ENCODE results near the gene BDP1. TPM values are rescaled to one million over a fixed set of nuclear protein-coding genes. Genes with fewer than 3 reads are reported as not detected.
"Not testable (repeated sequence)": the region's sequence is repeated elsewhere in the genome, so short reads cannot be mapped to it uniquely, and the experiment has no call there.

The BDP1 gene
- total RNA-seq, 1 donor from 2014 or later: 39.9 TPM

DNA sequence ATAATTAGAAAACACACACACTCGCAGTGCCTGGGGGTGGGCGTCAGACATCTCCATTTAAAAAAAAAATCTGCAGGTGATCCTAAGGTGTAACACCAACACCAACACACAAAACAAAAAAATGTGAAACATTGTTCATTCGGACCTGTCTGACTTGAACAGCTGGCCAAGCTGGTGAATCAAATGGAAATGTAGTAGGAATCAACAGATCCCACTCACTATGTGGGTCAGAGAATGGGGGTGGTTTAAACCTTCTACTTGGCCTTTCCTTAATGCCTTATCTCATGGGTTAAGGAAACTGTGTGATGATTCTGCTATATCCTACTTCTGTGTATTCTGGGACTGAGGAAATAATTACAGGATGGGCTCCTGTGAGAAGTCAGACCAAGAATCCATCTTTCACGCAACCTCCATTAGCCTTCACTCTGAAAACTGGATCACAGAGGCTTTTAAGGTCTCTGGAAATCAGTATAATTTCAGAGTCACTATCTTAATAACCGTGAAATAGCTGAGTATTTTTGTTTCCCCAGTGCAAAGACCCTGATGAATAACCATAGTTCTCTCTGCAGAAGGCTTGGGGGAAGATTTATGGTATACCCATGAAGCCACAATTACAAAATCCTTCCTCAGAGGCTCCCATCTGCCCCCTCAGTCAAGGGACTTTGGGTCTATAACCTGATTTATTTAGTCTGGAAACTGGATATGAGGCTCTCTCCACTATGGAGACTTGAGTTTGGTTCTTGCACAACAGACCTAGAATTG is 114.5 kb downstream of the BDP1 start:
- DNase-seq (ENCODE audit: low spot score): no peak

DNA sequence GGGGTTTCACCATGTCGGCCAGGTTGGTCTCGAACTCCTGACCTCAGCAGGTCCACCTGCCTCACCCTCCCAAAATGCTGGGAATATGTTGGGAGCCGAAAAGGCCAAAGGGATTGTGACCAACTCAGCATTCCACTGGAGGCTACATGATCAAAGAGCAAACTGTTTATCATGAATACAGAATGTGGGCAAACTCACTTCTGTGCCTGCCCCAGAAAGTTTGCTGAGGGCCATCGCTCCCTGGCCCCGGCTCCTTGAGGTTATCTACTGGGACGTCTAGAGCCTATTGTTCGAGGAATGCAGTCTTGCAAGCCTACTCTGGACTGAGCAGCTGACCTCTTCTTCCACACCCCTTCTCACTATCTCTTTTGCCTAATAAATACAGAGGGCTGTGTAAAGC is 116.4 kb downstream of the BDP1 start:
- DNase-seq (ENCODE audit: low spot score): not testable (repeated sequence)

DNA sequence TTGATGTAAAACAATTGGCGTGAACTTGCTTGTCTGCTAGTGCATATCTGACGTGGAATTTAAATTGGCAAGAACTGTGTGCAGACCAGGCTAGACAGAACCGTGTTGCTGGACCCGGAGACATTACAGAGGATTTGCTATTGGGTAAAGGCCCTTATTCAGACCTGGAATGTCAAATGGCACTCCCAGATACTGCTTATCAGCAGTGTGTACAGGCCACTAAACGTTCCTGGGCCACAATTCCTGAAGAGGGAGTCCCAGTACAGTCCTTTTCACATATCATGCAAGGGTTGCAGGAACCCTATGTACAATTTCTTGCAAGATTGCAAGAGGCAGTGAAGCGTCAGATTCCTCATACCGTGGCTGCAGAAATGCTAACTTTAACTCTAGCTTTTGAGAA is 118.1 kb downstream of the BDP1 start:
- no peak for DNase-seq (ENCODE audit: low spot score)

DNA sequence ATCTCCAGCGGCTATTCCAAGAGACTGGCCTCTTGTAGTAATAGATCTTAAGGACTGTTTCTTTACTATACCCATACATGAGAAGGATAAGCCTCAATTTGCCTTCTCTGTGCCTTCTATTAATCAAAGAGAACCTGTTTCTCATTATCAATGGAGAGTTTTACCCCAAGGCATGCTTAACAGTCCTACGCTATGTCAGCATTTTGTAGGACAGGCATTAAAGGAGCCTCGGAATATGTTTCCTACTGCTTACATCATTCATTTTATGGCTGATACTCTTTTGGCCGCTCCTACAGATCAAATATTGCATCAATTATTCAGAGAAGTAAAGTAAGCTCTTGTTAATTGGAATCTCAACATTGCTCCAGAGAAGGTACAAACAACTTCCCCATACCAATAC is 120.1 kb downstream of the BDP1 start:
- DNase-seq (ENCODE audit: low spot score): not testable (repeated sequence)

DNA sequence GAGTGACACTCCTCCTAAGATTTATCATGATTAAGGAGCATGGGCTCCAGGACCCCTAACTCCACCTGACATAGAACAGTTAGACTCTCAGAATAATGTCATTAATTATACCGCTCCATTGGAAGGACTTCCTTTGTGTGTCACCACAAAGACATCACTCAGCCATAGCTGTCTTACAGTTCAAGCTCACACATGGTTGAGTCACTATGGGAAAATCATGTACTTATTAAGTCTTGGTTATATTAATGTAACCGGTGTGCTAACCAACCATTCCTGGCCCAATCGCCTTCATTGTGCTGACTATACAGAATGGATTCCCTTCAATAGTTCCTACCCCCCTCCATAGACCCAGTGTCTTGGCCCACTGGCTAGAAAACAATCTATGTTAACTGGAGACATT is 120.8 kb downstream of the BDP1 start:
- no peak for DNase-seq (ENCODE audit: low spot score)

DNA sequence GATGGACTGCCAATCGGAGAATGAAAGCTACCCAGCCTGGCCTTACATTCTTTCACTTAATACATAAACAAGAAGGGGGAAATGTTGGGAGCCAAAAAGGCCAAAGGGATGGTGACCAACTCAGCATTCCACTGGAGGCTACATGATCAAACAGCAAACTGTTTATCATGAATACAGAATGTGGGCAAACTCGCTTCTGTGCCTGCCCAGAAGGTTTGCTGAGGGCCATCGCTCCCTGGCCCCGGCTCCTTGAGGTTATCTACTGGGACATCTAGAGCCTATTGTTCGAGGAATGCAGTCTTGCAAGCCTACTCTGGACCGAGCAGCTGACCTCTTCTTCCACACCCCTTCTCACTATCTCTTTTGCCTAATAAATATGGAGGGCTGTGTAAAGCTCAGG is 122.4 kb downstream of the BDP1 start:
- DNase-seq (ENCODE audit: low spot score): peak; percentile 49

DNA sequence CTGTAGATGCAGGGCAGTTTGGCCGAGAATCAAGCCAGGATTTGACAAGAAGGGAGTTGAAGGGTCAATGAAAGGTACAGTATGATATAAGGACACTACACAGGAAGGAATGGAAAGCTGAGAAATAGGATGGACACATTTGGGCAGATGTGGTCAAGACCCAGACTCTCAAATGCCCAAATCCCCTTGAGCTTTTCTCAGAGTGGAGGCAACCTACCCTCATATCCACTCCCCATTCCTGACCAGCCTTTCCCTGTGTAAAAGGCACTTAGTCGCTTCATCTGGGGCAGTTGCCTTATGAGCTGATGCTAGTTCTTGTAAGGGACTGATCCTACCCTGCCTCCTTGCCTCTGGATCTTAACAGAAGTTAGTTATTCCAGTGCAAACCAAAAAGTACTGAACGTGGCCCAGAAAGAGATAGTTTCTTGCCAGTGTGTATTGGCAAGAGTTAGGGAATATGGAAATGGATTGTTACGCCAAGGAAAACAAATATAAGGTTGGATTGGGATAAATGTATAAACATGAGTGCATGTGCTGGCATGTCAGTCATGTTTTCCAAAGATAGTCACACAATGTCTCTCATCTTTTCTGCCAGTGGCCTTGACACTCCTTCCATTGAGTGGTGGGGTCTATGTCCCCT is 127.6 kb downstream of the BDP1 start:
- no peak for DNase-seq (ENCODE audit: low spot score)

DNA sequence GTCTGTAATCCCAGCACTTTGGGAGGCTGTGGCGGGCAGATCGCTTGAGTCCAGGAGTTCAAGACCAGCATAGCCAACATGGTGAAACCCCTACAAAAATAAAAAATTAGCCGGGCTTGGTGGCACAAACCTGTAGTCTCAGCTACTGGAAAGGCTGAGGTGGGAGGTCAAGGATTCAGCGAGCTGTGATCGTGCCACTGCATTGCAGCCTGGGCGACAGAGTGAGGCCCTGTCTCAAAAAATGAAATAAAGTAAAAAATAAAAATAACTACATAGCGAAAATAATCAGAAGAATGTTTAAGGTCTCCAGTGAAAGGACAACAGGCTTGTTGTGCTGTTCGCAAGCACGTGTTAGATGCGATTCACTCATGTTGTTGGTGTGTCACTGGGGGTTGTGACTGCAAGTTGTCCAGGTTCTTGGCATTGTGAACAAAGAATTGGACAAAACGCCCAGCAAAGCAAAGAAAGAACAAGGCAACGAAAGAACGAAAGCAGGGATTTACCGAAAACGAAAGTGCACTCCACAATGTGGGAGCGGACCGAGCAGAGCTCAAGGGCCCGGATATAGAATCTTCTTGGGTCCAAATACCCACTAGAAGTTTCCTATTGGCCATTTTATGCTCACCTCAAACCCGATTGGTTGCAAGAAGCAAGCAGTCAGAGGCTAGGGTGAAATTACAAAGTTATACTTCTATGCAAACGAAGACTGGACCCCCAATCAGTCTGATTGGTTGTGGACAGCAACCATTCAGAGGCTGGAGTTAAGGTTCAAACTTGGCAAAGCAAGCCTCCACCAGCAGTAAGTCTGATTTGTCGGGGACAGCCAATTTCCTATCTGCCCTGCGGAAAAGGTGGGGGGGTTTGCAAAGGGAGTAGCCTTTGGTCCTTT is 130.8 kb downstream of the BDP1 start:
- DNase-seq (ENCODE audit: low spot score): no peak

DNA sequence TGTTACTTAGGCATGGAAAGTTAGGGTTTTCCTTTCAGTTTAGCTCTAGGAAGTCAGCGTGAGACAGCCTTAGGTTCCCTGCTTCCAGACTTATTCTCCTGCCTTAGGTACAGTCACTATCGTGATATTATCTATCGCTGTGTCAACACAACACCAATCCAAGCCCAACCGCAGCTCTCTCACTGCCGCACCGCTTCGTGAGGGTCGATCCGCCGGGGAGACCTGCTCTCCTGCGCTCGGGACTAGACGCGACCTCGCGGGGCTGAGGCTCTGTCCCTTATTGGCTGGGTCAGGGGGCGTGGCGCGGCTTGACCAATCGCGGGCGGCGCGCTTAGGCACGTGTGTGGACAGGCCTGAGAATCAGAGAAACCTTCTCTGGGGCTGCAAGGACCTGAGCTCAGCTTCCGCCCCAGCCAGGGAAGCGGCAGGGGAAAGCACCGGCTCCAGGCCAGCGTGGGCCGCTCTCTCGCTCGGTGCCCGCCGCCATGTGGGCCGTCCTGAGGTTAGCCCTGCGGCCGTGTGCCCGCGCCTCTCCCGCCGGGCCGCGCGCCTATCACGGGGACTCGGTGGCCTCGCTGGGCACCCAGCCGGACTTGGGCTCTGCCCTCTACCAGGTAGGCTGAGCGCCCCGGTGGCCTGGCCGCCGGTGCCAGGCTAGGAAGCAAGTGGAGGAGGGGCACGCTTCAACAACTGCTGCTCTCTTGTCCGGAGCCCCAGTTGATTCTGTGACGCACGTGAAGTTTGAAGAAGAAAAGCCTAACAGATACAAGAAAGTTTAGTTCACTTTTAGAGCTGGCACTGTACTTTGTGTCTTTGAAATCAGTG is 131.7 kb downstream of the BDP1 start, which contains the start of gene MCCC2:
MCCC2 (plus strand) TSS at position 400 of the 825 bp plus-strand sequence; CDS start at position 486, 86 bp downstream.
- DNase-seq (ENCODE audit: low spot score): peak; percentile 98

DNA sequence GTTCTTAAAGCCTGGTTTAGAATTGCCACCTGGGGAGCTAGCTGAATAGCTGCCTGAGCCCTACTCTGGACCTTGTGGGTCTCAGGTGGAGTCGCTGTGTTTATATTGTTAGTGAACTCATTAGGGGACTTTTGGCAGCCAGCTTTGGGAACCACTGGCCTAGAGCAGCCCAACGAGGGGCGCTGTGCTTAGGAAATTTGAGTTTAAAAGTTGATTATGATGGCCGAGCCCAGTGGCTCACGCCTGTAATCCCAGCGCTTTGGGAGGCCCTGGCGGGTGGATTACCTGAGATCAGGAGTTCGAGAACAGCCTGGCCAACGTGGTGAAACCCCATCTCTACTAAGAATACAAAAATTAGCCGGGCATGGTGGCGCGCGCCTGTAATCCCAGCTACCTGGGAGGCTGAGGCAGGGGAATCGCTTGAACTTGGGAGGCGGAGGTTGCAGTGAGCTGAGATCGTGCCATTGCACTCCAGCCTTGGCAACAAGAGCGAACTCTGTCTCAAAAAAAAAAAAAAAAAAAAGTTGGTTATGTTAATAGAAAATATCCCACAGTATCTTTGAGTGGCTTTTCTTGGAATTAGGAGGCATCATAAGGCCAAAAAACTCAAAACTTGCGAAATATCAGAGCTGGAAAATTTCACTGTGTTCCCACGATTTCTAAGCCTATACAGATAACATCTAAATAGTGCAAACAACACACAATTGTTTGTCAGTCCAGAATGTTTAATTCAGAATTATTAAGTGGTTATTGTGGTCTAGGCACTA is 132.5 kb downstream of the BDP1 start:
- no peak for DNase-seq (ENCODE audit: low spot score)

DNA sequence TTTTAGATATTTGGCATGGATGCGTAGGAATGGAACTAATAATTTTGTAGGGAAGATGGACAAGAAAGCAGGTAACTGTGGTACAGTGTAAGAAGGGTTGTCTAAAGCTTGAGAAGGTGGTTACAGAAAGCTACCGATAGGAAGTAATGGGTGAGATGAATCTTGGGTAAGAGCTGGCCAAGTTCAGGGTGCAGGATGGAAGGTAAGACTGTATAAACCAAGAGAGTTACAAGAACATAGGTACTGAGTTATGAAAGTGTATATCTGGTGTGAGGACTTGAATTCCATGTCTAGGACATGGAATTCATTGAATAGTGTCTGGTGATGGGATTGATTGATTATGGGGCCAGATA is 133.1 kb downstream of the BDP1 start:
- DNase-seq (ENCODE audit: low spot score): no peak

DNA sequence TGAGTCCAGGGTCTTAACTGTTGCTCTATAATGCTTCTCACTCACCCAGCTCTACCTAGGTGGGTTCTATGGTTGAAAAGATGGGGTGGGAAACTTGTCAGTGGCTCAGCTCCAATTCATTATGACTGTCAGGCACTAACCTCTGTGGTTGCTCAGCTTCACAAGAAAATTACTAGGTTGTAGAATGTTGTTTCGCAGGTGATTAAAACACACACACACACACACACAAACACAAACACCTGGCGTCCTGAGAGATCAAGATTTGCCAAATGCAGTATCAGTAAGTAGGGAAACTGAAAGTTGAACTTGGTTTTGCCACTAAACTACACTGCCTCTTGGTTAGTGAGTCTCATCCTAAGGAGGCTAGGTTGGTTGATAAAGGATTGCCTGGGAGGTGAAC is 134.5 kb downstream of the BDP1 start:
- no peak for DNase-seq (ENCODE audit: low spot score)

DNA sequence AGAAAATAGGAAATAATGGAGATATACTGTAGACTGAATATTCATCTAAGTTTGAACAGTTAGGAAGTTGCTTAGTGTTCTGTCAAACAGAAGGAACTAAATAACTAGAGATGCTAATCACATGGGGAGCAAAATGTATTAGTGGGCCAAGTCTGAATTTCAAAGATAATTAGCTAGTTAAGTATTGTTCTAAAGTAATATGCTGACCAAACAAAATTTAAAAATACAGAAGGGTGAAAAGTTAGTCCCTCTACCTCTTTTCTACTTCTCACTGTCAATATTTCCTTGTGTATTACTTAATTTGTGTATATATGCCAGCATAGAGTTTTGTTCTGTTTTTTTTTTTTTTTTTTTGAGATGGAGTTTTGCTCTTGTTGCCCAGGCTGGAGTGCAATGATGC is 135.6 kb downstream of the BDP1 start:
- DNase-seq (ENCODE audit: low spot score): no peak

DNA sequence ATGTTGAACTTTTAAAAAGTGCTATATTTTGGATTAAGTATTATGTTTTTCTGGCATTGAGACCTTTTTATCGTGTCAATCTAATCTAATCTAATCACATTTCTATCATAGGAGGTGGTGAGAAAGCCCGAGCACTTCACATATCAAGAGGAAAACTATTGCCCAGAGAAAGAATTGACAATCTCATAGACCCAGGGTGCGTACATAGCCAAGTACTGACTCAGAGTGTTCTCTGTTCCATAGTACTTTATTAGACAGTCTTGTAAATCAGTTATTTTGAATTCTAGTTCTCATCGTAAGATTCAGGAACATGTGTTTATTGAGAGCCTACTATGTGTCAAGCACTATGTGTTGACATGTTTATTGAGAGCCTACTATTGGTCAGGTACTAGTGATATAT is 140.7 kb downstream of the BDP1 start:
- no peak for DNase-seq (ENCODE audit: low spot score)

DNA sequence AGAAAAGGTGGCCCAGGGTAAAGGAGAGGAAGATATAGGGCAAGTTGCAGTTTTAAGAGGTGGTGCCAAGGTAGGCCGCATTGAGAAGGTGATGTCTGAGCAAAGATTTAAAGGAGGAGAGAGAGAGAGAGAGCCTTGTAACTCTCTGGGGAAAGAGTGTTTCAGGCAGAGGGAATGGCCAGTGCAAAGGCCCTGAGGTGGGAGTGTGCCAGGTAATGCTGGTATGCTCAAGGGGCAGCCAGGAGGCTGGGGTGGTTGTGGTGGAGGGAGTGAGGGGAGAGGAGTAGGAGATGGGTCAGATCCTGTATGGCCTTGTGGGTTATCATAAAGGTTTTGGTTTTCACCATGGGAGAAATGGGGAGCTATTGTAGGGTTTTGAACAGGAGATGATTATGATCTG is 141.6 kb downstream of the BDP1 start:
- no peak for DNase-seq (ENCODE audit: low spot score)

DNA sequence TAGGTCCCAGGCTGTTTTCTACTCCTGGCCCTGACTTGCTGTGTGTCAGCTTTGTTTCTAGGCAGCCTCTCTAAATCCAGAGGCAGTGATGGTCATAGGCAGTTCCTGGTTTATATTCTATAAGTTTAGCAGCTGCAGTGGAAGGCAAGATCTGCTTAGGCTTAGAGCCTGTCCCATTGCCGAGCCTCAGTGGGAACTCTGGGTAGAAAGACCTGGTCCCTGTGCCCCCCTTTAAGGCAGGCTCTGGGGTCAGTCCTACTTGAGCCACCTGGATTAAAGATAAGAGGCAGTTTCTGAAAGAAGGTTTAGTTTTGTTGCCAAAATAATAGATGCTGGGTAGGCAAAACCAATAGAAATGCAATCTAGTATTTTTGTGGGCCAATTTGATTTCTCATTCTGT is 145.3 kb downstream of the BDP1 start:
- DNase-seq (ENCODE audit: low spot score): no peak

DNA sequence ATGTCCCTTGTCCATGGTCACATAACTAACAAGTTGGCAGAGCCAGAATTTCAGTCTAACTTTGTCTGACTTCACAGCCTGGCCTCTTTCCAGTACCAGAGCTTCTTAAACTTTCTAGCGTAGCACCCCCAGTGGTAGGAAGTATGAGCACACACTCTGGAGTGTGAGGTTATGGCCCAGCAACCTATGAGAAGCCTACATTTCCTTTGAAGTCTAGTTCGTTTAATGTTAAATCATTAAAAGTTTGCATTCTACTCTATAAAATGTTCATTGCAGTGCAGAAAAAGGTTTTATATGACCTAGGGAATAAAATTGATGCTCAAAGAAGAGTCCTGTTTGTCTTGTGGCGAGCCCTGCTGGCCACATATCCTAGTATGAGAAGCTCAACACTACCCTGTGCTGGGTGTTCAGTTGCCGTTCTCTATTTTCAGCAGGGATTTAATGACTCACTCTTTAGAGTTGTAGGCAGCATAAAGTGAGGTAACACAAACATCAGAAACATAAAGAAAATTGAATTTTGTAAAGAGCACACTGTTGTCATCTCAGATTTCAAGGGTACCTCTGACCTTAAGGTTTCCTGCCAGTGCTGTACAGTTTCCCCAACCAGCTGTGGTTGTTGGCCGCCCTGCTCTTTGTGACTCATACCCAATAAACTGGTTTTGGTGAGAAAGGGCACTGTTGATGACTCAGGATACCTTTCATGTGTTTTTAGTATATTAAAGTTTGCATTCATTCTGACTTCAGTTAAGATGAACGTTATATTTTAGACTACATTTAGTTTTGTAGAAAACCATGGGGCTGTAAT is 146.0 kb downstream of the BDP1 start:
- peak; percentile 75 for DNase-seq (ENCODE audit: low spot score)

DNA sequence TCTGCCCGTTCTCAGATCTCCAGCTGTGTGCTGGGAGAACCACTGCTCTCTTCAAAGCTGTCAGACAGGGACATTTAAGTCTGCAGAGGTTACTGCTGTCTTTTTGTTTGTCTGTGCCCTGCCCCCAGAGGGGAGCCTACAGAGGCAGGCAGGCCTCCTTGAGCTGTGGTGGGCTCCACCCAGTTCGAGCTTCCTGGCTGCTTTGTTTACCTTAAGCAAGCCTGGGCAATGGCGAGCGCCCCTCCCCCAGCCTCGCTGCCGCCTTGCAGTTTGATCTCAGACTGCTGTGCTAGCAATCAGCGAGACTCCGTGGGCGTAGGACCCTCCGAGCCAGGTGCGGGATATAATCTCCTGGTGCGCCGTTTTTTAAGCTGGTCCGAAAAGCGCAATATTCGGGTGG is 154.5 kb downstream of the BDP1 start:
- DNase-seq (ENCODE audit: low spot score): not testable (repeated sequence)

DNA sequence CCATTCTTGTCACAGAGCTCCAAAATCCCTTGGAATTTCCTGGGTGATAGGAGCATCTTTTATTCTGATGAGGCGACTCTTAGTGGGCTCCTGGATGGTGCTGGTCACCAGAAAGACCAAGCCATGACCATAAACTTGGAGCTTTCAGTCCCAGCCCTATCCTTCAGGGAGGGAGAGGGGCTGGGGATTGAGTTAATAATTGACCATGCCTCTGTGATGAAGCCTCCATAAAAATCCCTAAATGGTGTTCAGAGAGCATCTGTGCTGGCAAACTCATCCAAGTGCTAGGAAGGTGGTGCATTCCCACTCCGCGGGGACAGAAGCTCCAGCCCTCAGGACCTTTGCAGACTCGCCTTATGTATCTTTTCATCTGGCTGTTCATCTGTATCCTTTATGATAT is 160.4 kb downstream of the BDP1 start:
- DNase-seq (ENCODE audit: low spot score): no peak

Measured in ureter (tissue), 1 donor.